Superior temporal gyrus (tissue), 1 donor: ENCODE results near the gene PRKCA.
A peak's percentile ranks its signal among the peaks of the same experiment; 100 is the strongest.
"Not testable (repeated sequence)": the region's sequence is repeated elsewhere in the genome, so short reads cannot be mapped to it uniquely, and the experiment has no call there.

Experiments
- DNase-seq: peaks from one replicate; pipeline ENCODE4 v3.0.0-alpha.2; 2016; ENCODE audit errors: extremely low spot score

PRKCA gene

GRCh38 chr17:66386498-66387351 lies 84.3 kb downstream of the PRKCA start:
- no peak for DNase-seq

GRCh38 chr17:66387392-66387981 lies 85.1 kb downstream of the PRKCA start:
- DNase-seq: no peak

GRCh38 chr17:66392783-66393437 lies 90.5 kb downstream of the PRKCA start:
- no peak for DNase-seq

GRCh38 chr17:66395961-66396360 lies 93.5 kb downstream of the PRKCA start:
- no peak for DNase-seq

- no peak for DNase-seq
These were observed 95.1 kb downstream of the PRKCA start for GRCh38 chr17:66397486-66397885.

GRCh38 chr17:66398059-66398458 lies 95.6 kb downstream of the PRKCA start:
- no peak for DNase-seq

- no peak for DNase-seq
These were observed 96.2 kb downstream of the PRKCA start for GRCh38 chr17:66398617-66399016.

- no peak for DNase-seq
These were observed 97.0 kb downstream of the PRKCA start for GRCh38 chr17:66399441-66399840.

GRCh38 chr17:66400041-66400688 lies 97.8 kb downstream of the PRKCA start:
- not testable (repeated sequence) for DNase-seq

- DNase-seq: no peak
These were observed 98.3 kb downstream of the PRKCA start for GRCh38 chr17:66400698-66401097.

GRCh38 chr17:66401364-66401763 lies 99.0 kb downstream of the PRKCA start:
- no peak for DNase-seq

- peak; percentile 61 for DNase-seq
These were observed 101.6 kb downstream of the PRKCA start for GRCh38 chr17:66403846-66404556.

GRCh38 chr17:66405836-66406677 lies 103.6 kb downstream of the PRKCA start:
- no peak for DNase-seq

GRCh38 chr17:66406701-66407644 lies 104.6 kb downstream of the PRKCA start:
- no peak for DNase-seq

GRCh38 chr17:66407864-66408263 lies 105.5 kb downstream of the PRKCA start:
- DNase-seq: no peak

- no peak for DNase-seq
These were observed 109.1 kb downstream of the PRKCA start for GRCh38 chr17:66411520-66411919.

- DNase-seq: no peak
These were observed 110.6 kb downstream of the PRKCA start for GRCh38 chr17:66412857-66413558.

GRCh38 chr17:66413559-66414520 lies 111.4 kb downstream of the PRKCA start:
- no peak for DNase-seq
